HG03175 (cell line): ENCODE data around the gene ZNF532.
"Not testable (repeated sequence)": the region's sequence is repeated elsewhere in the genome, so short reads cannot be mapped to it uniquely, and the experiment has no call there.

Experiments used
- ATAC-seq: cut with Tn5 transposase; IDR thresholded peaks from one replicate; pipeline ENCODE4 v1.9.1; 2021; ENCODE audit warnings: mild to moderate bottlenecking, moderate library complexity; ENCODE audit not compliant: unreplicated experiment

Gene ZNF532, protein sequence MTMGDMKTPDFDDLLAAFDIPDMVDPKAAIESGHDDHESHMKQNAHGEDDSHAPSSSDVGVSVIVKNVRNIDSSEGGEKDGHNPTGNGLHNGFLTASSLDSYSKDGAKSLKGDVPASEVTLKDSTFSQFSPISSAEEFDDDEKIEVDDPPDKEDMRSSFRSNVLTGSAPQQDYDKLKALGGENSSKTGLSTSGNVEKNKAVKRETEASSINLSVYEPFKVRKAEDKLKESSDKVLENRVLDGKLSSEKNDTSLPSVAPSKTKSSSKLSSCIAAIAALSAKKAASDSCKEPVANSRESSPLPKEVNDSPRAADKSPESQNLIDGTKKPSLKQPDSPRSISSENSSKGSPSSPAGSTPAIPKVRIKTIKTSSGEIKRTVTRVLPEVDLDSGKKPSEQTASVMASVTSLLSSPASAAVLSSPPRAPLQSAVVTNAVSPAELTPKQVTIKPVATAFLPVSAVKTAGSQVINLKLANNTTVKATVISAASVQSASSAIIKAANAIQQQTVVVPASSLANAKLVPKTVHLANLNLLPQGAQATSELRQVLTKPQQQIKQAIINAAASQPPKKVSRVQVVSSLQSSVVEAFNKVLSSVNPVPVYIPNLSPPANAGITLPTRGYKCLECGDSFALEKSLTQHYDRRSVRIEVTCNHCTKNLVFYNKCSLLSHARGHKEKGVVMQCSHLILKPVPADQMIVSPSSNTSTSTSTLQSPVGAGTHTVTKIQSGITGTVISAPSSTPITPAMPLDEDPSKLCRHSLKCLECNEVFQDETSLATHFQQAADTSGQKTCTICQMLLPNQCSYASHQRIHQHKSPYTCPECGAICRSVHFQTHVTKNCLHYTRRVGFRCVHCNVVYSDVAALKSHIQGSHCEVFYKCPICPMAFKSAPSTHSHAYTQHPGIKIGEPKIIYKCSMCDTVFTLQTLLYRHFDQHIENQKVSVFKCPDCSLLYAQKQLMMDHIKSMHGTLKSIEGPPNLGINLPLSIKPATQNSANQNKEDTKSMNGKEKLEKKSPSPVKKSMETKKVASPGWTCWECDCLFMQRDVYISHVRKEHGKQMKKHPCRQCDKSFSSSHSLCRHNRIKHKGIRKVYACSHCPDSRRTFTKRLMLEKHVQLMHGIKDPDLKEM (N-terminal part only)

DNA sequence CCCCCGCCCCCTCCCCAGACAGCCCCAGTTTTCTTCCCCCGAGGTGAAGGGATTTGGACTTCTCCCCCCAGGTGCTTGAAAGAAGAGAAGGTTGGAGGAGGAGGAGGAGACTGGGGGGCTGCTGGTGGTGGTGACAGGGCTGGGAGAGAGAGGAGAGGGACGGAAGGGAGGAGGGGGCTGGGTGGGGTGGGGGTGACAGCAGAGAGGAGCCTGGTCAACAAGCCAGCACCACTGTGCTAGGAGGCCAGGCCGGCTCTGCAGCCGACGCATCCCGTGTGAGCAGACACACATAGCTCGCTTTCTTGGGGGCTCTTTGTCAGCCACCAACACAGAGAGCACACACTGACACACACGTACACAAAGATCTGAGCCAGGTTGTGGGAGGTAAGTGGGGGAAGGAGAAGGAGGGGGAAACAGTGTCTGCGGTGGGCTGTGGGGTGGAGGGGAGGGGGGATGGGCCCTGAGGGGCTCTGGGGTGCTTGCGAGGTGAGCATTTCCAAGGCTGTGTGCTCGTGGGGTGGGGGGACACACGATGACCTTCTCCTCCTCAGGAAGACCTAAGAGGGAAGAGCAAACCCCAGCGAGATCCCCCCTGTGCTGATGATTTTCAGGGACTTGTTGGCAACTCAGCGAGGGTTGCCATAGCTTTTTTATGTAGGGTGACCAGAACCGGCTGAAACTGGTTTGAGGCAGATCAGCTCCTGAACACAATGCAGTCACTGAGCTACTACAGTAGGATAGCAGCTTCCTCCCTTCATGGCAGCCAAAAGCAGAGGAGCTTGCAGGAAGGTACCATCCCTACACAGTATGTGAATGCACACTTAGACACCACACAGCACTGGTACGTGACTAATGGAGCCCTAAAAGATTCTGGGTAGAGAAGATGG lies at the start of gene ZNF532:
Gene ZNF532, plus strand, starts transcription at position 732 of the 887 bp plus-strand sequence. CDS start 53,411 bp downstream, outside the sequence.
- ATAC-seq = no peak

DNA sequence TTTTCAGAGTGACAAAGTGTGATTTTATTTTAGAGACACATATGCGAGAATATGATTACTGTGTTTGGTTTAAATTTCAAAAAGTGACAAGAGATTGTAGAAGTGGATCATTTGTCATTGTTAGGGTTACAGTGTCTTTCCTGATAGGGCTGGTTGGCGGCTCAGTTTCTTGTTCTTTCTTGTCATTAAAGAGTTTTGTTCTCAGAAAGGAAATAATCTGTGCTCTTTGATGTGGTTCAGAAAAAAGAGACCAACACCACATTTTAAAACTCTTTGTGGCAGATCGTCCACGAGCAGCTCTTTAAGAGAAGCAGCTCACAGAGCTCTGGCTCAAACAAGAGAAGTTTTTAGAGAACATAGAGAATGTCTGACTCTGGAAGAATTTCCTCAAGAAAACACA lies 45.6 kb upstream of the ZNF532 start:
- no peak for ATAC-seq

DNA sequence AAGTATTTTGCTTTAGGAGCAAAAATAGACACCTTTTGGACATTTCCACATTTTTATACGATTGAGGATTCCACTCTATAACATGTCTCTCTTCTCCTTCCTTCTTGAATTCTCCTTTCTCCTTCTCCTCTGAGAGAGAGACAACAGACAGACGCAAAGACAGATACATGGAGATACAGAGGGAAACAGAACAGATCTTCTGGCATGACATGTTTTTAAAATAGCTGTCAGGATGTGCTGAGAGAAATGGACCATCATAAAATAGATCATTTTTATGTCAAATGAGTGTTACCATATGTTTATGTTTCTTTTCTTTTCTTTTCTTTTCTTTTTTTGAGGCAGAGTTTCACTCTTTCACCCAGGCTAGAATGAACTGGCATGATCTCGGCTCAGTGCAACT lies 44.4 kb upstream of the ZNF532 start:
- ATAC-seq = no peak

DNA sequence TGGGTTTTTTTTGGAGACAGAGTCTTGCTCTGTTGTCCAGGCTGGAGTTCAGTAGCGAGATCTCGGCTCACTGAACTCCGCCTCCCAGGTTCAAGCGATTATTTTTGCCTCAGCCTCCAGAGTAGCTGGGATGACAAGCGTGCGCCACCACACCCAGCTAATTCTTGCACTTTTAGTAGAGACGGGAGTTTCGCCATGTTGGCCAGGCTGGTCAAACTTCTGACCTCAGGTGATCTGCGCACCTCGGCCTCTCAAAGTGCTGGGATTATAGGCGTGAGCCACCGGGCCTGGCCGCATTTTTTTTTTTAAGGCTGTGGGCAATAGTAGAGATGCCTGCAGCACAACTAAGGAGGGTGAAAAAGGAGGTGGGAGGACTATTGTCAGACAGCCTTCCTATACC lies 41.7 kb upstream of the ZNF532 start:
- ATAC-seq = no peak

DNA sequence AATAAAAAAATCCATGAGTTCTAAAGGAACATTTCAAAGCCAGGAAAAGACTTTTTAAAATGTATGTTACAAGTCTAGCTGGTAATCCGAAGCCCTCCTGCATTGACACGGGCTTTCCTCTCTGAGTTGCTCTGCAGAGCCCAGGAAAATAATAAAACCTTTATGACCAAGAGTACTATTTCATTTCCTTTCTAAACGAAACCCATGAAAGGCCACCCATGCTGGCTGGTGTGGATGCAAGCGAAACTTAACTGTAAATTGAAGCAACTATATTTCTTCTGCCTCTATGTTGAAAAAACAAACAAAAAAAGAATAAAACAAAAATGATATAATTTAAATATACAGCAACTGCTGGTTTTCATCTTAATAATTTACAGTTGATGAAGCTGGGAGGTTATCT lies 41.3 kb upstream of the ZNF532 start:
- no peak for ATAC-seq

DNA sequence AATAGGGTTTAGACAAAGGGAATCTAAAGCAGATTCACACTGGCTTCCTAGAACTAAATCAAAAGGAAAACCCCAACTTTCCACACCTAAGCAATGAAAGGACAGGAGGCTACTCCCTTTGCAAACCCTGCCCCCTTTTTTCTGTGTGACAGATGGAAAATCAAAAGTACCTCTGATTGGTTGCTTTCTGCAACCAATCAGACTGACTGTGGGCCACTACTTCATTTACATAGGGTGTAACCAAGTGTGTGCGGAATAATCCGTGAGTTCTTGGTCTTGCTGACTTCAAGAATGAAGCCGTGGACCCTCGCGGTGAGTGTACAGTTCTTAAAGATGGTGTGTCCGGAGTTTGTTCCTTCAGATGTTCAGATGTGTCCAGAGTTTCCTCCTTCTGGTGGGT lies 37.8 kb upstream of the ZNF532 start:
- ATAC-seq = not testable (repeated sequence)

DNA sequence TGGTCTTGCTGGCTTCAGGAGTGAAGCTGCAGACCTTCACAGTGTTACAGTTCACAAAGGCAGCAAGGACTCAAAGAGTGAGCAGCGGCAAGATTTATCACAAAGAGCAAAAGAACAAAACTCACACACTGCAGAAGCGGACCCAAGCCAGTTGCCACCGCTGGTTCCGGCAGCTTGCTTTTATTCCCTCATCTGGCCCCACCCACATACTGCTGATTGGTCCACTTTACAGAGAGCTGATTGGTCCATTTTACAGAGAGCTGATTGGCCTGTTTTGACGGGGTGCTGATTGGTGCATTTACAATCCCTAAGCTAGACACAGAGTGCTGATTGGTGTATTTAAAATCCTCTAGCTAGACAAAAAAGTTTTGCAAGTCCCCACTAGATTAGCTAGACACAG lies 37.2 kb upstream of the ZNF532 start:
- ATAC-seq = no peak

DNA sequence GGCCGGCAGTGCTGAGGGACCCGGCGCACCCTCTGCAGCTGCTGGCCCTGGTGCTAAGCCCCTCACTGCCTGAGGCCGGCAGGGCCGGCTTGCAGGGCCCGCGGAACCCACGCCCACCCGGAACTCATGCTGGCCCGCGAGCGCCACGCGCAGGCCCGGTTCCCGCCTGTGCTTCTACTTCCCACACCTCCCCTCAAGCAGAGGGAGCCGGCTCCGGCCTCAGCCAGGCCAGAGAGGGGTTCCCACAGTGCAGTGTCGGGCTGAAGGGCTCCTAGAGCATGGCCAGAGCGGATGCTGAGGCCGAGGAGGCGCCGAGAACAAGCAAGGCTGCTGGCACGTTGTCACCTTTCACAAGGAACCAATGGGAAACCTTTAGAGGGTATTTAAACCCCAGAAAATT lies 36.8 kb upstream of the ZNF532 start:
- no peak for ATAC-seq

DNA sequence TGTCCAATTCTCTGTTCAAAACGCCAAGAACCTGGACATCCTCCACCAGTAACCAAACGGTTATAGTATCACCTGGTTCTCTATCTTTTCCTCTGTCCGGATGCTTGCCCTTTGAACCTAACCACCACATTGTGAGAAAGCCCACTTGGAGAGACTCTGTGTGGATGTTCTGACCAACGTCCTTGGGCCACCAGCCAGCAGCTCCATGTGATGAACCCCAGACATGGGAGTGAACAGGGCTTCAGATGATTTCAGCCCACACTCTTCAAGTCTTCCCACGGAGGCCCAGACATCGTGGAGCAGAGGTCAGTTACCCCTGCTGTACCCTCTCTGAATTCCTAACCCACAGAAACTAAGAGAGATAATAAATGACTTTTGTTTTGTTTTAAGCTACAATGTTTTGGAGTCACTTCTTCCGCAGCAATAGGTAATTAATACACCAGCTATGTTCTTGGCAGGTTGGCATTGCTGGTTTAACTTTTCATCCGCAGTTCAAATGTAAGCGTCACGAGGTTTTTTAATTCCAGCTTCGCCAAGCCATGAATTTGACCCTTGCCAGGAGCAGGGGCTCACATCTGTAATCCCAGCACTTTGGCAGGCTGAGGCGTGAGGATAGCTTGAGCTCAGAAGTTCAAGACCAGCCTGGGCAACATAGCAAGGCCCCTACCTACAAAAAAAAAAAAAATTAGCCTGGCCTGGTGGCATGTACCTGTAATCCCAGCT lies 36.1 kb upstream of the ZNF532 start:
- no peak for ATAC-seq

DNA sequence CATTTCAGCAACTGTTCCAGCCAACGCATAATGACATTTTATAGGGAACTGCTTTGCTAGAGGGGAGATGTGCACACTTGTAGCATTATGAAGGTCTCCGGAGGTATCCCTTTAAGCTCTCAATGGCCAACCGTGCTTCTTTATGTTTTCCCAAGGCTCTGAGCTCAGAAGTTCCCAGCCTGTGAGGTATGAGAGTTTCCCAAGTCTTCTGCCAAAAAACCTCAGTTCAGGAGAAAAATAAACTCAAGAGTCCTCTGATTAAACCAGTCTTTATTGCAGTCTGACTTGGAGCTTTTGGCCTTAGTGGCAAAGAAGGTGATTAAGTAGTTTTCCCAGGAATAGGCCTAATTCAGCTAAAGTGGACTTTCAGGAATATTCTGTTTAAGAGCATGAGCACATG lies 35.4 kb upstream of the ZNF532 start:
- ATAC-seq = no peak

DNA sequence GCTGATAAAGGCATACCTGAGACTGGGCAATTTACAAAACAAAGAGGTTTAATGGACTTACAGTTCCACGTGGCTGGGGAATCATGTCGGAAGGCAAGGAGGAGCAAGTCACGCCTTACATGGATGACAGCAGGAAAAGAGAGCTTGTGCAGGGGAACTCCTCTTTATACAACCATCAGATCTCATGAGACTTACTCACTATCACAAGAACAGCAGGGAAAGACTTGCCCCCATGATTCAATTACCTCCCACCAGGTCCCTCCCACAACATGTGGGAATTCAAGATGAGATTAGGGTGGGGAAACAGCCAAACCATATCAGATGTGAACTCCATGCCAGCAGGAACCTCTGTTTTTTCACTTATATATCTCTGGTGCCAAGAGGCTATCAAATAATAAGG lies 34.8 kb upstream of the ZNF532 start:
- ATAC-seq = not testable (repeated sequence)

DNA sequence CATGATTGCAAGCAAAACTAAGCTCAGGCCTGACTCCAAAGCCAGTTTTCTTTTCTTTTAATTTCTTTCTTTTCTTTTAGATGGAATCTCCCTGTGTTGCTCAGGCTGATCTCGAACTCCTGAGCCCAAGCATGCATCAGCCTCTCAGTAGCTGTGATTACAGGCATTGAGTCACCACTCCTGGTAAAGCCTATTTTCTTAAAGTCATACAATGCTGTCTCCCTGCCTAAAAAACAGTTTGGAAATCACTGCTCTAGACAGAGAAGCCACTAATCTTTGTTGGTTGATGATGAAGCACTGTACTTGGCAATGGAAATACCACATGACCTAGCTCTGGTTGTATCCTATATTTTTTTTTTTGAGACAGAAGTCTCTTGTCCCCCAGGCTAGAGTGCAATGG lies 33.1 kb upstream of the ZNF532 start:
- ATAC-seq = no peak

DNA sequence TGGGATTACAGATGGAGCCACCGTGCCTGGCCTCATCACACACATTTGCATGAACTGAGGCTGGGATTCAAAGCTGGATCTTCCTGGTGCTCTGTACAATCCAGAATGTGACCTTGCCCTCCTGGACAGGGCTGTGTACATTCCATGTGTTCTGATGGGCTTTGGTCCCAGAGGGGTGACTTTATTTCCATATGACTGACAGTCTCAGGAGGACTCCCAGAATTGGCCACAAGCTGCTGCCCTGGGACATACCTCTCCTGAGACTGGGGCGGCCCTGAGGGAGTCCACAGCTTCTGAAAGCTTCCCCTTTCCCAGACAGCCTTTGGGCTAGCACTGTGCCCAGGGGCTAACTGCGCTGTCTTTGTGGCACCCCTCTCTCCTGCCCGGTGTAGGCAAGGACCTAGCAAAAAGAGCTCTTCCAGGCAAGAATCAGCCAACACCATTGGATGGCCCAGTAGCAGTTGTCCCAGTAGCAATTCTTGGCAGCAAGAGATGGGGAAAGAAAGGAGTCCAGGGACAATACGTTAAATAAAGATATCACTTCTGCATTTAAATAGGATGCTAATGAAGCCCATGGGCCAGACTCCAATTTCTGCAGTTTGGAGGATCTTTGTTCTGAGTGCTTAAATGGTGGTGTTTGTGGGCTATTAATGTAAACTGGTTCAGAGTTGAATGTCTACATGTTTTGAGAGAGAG lies 26.4 kb upstream of the ZNF532 start:
- ATAC-seq = no peak

DNA sequence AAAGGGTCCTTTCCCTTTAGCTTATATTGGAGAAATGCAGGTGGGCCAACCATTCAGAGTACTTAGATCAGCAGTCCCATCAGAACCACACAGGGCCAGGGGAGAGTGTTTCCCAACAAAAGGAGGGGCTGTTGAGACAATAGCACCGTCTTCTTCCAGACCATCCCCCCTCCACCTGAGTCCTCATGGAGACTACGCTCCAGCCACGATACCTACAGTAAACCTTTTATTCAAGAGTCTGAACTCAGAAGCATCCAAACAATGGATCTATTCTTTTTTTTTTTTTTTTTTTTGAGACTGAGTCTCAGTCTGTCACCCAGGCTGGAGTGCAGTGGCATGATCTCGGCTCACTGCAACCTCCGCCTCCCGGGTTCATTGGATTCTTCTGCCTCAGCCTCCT lies 25.7 kb upstream of the ZNF532 start:
- no peak for ATAC-seq

DNA sequence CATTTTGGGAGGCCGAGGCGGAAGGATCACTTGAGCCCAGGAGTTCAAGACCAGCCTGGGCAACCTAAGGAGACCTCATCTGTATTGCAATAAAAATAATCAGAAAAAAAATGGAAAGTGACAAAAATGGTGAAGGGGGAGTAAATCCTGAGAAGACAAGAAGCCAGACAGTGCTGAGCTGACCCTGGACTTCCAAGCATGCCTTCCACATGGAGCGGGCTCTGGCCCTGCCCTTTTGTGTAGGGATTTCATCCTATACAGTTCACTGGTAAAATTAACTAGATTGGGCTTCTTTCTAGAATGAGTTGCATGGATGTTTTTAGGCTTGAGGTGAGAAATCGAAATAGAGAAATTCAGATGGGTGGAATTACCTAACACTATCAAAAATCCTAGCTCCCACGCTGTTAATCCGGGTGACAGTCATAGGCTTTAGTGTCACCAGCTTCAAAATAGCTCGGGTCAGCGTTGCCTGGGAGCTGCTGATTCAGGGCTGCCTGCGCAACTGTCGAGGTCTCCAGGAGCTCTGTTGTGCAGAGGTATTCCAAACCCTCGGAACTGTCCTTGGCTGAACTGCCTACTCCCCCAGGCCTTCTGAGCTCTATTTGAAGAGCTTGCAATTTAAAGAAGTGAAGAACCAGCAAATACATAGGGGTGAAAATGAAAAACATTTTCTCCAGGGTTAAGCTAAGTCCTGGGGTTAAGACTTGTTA lies 21.5 kb upstream of the ZNF532 start:
- no peak for ATAC-seq

DNA sequence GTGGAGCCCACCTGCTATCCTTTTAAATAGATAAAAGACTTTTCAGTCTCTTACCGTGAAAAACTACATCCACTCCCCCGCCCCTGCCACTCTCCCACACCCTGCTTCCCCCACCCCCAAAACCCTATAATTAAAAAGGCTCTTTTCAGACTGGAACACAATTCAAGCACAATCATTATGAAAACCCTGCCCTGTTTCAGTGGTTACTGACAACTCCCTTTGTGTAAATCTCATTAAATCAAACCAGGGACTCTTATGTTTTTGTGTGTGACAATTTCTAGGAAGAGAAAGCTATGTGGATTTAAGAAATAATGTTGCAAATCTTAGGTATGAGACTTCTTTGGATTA lies 21.0 kb upstream of the ZNF532 start:
- no peak for ATAC-seq

DNA sequence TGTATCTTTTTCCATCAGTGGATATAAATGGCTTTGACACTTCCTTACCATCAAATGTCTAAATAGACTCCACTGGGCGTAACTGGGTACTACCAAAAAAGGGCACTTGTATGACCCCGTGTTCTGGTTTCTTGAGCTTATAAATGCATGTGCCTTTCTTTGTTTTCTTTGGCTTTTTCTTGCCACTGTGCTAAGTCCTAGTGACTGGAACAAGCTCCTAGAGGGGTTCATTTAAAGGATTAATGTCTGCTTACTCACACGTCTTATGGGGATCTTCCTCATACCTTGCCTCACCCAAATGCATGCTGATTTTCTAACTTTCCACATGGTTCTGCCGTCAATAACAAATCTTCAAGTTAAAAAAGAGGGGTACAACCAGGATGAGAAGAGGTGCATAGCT lies 19.8 kb upstream of the ZNF532 start:
- ATAC-seq = no peak

DNA sequence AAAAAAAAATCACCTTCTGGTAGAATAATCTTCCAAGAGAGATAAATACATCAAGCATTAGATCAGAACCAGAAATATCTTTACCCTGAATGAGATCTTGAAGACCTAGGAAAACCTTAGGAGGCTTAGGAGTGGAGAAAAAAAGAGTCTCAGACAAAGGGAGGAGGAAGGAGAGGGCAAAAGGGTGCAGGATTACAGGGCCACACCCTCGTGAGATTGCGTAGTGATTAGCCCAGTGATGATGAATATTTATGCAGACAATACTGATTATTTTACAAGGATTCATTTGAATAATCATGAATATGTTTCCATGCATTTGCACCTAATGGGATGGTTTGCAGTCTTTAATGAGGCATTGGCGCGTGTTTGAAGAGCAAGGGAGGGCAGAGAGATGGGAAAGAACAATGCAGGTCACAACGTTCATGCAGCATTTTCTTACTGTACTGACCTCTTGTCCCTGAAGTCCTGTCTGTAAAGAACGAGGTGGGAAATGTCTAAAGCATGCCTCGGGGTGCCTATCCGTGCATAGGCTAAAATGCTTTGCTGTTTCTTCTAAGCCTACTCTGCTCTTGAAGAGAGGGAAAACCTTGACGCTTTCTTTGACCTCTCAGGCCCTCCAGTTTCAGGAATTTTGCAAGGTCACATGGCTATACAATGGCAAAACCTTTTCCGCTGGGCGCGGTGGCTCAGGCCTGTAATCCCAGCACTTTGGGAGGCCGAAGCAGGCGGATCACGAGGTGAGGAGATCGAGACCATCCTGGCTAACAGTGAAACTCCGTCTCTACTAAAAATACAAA lies 18.6 kb upstream of the ZNF532 start:
- ATAC-seq = no peak
